Mucosa of rectum (tissue), 2 donors: ENCODE measurements around the gene MBP.
"Not testable (repeated sequence)": the region's sequence is repeated elsewhere in the genome, so short reads cannot be mapped to it uniquely, and the experiment has no call there.

ENCODE experiments used
- H3K27ac ChIP-seq, 2 donors: one replicate each; pipeline ENCODE4 v1.7.0; 2013; ENCODE audit warnings: inconsistent platforms in 2 of 2, low read depth in 2 of 2, low read length in 2 of 2
- H3K27me3 ChIP-seq, 2 donors: one replicate each; pipeline ENCODE4 v1.7.0; 2013; ENCODE audit warnings: low read length in 2 of 2; ENCODE audit not compliant: control insufficient read depth in 2 of 2, insufficient read depth in 2 of 2
- H3K36me3 ChIP-seq, 2 donors: one replicate each; pipeline ENCODE4 v1.7.0; 2013; ENCODE audit warnings: low read length in 2 of 2; ENCODE audit not compliant: control insufficient read depth in 2 of 2, insufficient read depth in 2 of 2
- H3K4me1 ChIP-seq, 2 donors: one replicate each; pipeline ENCODE4 v1.7.0; 2013; ENCODE audit warnings: low read length in 2 of 2, mild to moderate bottlenecking in 1 of 2; ENCODE audit not compliant: control insufficient read depth in 2 of 2, insufficient read depth in 2 of 2
- H3K4me3 ChIP-seq, 2 donors: one replicate each; pipeline ENCODE4 v1.7.0; 2013; ENCODE audit warnings: low read length in 2 of 2
- H3K9ac ChIP-seq, 2 donors: one replicate each; pipeline ENCODE4 v1.7.0; 2013; ENCODE audit warnings: low read length in 2 of 2, low read depth in 1 of 2, mild to moderate bottlenecking in 1 of 2
- H3K9me3 ChIP-seq, 2 donors: one replicate each; pipeline ENCODE4 v1.7.0; 2013; ENCODE audit warnings: low read length in 2 of 2; ENCODE audit not compliant: control insufficient read depth in 2 of 2
- donor health status: healthy.
- donor health status: Normal muscosa, but diverticular disease.

Gene MBP

GRCh38 chr18:77025831-77026363 is 106.7 kb downstream of the MBP start:
- Histone ChIP-seq H3K9ac (no peak overlapping the region), H3K27ac (no peak overlapping the region), H3K4me1 (no peaks in the 10 kb centered on the region)

DNA sequence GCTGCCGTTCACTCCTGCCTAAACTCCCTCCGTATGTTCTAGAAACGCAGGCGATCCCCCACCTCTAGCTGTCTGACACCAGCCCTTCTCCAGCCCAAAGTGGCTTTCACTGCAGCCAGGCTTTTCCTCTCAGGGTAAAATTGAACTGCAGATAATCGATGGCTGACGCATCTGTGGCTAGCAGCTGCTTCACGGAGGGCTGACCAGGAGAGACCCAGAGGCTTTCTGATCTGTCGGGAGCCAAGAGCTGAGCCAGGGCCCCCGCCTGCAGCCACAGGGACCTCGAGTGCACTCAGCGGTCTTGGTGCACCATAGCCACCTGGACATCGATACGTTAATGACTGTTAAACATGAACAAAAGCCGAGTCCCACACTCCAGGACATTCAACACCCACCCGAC is 107.5 kb downstream of the MBP start:
- no peaks in the 10 kb centered on the region for H3K4me1 ChIP-seq
- H3K9ac ChIP-seq, result no peak overlapping the region
- no peaks in the 10 kb centered on the region for H3K9me3 ChIP-seq
- H3K36me3 ChIP-seq, result peaks cover 0 to 6% of the 10 kb centered on the region in 2 donors
- H3K27ac ChIP-seq, result no peak overlapping the region
- H3K4me3 ChIP-seq, result no peak overlapping the region
- no peaks in the 10 kb centered on the region for H3K27me3 ChIP-seq

More at GRCh38 chr18:77025831-77026363, 106.7 kb downstream of the MBP start:
- Histone ChIP-seq H3K4me3 (no peak overlapping the region), H3K9me3 (no peaks in the 10 kb centered on the region), H3K36me3 (peaks cover 0 to 6% of the 10 kb centered on the region in 2 donors), H3K27me3 (no peaks in the 10 kb centered on the region)

- Histone ChIP-seq H3K9ac (no peak overlapping the region), H3K4me1 (no peaks in the 10 kb centered on the region), H3K4me3 (no peak overlapping the region), H3K36me3 (peaks cover 0 to 6% of the 10 kb centered on the region in 2 donors), H3K27me3 (no peaks in the 10 kb centered on the region), H3K27ac (no peak overlapping the region), H3K9me3 (no peaks in the 10 kb centered on the region)
These were observed 108.1 kb downstream of the MBP start for GRCh38 chr18:77024476-77024875.

DNA sequence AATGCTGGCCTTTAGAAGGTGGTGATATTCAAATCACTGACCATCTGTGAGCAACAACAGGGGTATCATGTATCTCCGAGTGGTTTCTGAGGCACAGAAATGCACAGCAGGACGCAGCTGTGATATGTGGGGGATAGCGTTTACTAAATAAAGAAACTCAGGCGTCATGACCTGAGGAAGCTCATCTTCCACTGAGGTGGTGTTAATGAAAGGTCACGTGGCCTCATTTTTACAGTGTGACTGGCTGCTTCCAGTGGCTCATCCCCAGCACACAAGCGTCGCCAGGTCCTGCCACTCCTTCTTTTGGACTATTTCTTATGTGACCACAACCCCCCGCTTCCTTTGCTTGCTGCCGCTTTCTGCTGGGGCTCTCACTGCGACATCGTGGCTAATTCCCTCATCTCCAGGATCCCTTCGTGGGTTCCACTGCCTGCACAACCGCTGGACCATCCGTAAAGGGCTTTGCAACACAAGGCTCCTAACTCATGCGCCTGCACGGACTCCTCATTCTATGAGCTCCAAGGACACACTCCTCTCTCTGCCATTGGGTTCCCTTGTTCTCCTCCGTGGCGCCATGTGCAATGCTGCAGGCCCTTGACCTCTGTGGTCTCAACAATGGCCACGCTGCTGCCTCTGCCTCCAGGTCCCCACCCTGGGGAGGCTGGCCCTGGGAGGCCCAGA is 109.3 kb downstream of the MBP start:
- Histone ChIP-seq H3K36me3 (peaks cover 0 to 6% of the 10 kb centered on the region in 2 donors), H3K27ac (no peak overlapping the region), H3K9ac (no peak overlapping the region), H3K4me3 (no peak overlapping the region), H3K4me1 (no peaks in the 10 kb centered on the region), H3K27me3 (no peaks in the 10 kb centered on the region), H3K9me3 (no peaks in the 10 kb centered on the region)

DNA sequence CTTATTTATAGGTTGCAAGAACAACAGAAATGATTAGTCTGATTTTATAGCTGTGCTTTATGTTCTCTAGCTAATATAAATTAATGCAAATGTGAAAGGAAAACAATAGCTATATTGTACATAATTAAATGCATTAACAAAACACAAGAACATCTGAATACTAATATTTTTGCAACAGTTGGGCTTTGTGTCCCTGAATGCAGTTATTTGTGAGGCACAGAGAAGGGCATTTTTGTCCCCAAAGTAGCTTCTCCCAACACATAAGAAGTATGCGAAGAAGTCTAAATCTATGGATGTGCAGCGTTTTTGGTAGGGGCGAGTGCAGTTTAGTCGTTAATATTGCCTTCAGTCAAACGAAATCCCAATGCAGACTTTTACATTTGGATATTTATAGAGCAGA is 110.0 kb downstream of the MBP start:
- no peak overlapping the region for H3K9ac ChIP-seq
- no peaks in the 10 kb centered on the region for H3K27me3 ChIP-seq
- H3K4me1 ChIP-seq, result no peaks in the 10 kb centered on the region
- H3K27ac ChIP-seq, result no peak overlapping the region
- H3K9me3 ChIP-seq, result no peaks in the 10 kb centered on the region
- peaks cover 0 to 6% of the 10 kb centered on the region in 2 donors for H3K36me3 ChIP-seq
- no peak overlapping the region for H3K4me3 ChIP-seq

DNA sequence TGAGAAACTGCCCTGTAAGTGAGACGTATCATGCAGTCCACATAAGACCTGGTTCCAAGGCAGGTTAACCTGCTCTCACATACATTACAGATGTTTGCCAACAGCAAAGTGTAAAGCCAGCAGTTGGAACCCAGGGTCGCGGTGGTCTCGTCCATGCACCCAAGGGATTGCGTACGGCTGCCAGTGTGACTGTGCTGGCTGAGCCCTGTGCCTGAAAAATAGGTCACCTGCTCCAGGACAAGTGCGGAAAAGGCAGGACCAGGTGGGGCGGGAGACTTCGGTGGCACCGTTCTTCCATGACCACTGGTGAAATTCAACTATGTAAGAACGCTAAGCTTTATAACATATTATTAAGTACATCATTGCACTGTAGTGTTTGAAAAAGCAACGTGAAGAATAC is 110.5 kb downstream of the MBP start:
- Histone ChIP-seq H3K9me3 (no peaks in the 10 kb centered on the region), H3K4me3 (no peak overlapping the region), H3K27ac (no peak overlapping the region), H3K4me1 (no peaks in the 10 kb centered on the region), H3K36me3 (peaks cover 1 to 9% of the 10 kb centered on the region in 2 donors), H3K9ac (no peak overlapping the region), H3K27me3 (no peaks in the 10 kb centered on the region)

DNA sequence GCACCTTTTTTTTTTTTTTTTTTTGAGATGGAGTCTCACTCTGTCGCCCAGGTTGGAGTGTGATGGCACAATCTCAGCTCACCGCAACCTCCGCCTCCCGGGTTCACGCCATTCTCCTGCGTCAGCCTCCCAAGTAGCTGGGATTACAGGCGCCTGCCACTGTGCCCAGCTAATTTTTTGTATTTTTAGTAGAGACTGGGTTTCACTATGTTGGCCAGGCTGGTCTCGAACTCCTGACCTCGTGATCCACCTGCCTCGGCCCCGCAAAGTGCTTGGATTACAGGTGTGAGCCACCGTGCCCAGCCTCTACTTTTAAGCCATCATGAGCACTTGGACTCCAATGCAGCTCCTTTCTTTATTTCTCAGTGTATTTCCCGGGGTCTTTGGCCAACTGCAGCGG is 111.1 kb downstream of the MBP start:
- not testable (repeated sequence) for H3K27me3 ChIP-seq
- peaks cover 7 to 14% of the 10 kb centered on the region in 2 donors for H3K36me3 ChIP-seq

DNA sequence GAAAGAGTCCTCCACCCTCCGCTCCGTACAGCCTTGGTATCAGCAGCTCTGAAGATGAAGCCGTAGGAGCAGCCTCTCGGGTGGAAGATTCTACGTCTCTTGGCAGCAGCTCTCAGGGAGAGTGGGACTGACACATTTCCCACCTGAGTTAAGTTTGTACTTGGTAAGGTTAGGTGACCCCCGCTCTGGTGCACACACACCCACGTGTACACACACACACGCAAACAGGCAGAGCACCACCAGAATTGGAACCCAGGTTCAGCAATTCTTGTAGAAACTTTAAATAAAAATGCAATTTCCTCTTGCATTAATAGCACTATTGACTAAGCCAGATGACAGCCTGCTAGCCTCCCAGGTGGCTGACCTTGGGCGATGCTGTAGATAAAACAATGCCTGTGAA is 111.5 kb downstream of the MBP start:
- no peaks in the 10 kb centered on the region for H3K4me1 ChIP-seq
- no peaks in the 10 kb centered on the region for H3K27me3 ChIP-seq
- no peaks in the 10 kb centered on the region for H3K9me3 ChIP-seq
- H3K9ac ChIP-seq, result no peak overlapping the region
- no peak overlapping the region for H3K27ac ChIP-seq
- no peak overlapping the region for H3K4me3 ChIP-seq
- peaks cover 12 to 18% of the 10 kb centered on the region in 2 donors for H3K36me3 ChIP-seq

More for the DNA sequence above, 111.1 kb downstream of the MBP start:
- H3K27ac ChIP-seq, H3K9ac ChIP-seq, H3K9me3 ChIP-seq, H3K4me1 ChIP-seq, H3K4me3 ChIP-seq: not testable (repeated sequence)

- Histone ChIP-seq H3K9me3 (no peaks in the 10 kb centered on the region), H3K27ac (no peak overlapping the region), H3K4me1 (no peaks in the 10 kb centered on the region), H3K27me3 (no peaks in the 10 kb centered on the region), H3K4me3 (no peak overlapping the region), H3K9ac (no peak overlapping the region), H3K36me3 (peaks cover 17 to 19% of the 10 kb centered on the region in 2 donors)
These were observed 112.0 kb downstream of the MBP start for GRCh38 chr18:77020561-77020960.

- H3K4me3 ChIP-seq, result no peak overlapping the region
- H3K36me3 ChIP-seq, result peaks cover 17 to 22% of the 10 kb centered on the region in 2 donors
- H3K4me1 ChIP-seq, result no peaks in the 10 kb centered on the region
- no peaks in the 10 kb centered on the region for H3K9me3 ChIP-seq
- no peak overlapping the region for H3K27ac ChIP-seq
- no peak overlapping the region for H3K9ac ChIP-seq
- H3K27me3 ChIP-seq, result no peaks in the 10 kb centered on the region
These were observed 112.9 kb downstream of the MBP start for GRCh38 chr18:77019641-77020040.
